RKO (cell line): ENCODE measurements around the gene ACTR3C.
A peak's percentile ranks its signal among the peaks of the same experiment; 100 is the strongest.
"Not testable (repeated sequence)": the region's sequence is repeated elsewhere in the genome, so short reads cannot be mapped to it uniquely, and the experiment has no call there.

Experiments
- DNase-seq: peaks from one replicate; pipeline ENCODE4 v3.0.0-alpha.2; 2016; ENCODE audit warnings: low spot score

ACTR3C gene

DNA sequence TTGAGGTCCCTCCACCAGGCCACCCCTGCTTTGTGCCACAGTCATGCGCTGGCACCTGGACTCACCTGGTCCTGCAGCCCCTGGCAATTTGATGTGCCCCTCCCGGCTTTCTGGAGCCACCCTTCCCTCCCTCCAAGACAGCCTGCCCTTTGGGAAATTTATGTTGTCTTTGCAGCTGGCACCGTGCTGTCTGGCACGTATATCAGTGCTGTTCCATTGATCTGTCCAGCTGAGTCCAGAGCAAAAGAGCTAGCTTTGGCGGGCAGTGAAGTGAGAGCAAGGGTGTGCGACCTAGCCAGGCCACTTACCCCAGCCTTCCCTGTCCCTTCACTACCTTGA, 12.4 kb upstream of the ACTR3C start:
- DNase-seq, result no peak

- DNase-seq, result no peak
These were observed 11.9 kb upstream of the ACTR3C start for GRCh38 chr7:150335108-150335773.

- DNase-seq, result no peak
These were observed 10.8 kb upstream of the ACTR3C start for GRCh38 chr7:150334108-150334507.

DNA sequence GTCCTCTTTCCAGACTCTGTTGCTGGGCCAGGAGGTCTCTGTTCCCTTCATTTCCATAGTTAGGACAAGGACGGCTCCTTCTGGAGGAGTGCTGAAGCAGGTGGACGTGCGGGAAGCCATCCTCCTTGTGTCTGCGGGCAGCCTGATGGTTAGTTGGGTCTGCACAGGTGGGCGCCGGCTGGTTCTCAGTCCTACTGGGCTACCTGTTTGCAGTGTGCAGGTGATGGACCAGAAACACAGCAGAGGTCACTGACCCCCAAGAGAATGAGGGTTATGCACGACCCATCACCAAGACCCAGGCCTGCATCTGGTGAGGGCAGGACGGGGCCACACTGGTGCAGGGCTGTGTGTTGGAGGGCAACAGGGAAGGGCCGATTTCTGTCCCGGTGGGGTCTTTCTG, 10.3 kb upstream of the ACTR3C start:
- DNase-seq, result no peak

- DNase-seq, result no peak
These were observed 9.7 kb upstream of the ACTR3C start for GRCh38 chr7:150332852-150333635.

- DNase-seq, result no peak
These were observed 7.0 kb upstream of the ACTR3C start for GRCh38 chr7:150330211-150330885.

GRCh38 chr7:150329331-150330120, 6.2 kb upstream of the ACTR3C start:
- DNase-seq, result no peak

GRCh38 chr7:150327308-150327707, 4.0 kb upstream of the ACTR3C start:
- no peak for DNase-seq

GRCh38 chr7:150326657-150327268, 3.4 kb upstream of the ACTR3C start:
- DNase-seq, result no peak

DNA sequence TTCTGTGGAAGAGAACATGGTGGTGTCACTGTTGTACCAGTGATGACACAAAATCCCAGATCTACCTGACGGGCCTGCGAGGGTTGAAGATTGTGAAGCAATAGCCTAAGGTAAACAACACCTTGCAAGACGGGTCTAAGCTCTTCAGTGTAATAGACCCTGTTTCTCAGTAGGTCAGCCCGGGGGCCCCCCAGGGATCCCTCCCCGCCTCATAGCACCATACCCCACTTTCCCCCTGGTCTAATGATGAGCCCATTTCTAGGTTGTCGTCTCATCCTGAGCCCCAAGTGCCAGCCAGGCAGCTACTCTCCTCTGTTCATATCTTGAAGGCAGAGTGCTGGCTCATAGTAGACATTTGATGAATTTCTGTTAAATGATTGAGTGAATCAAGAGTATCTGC, 2.6 kb upstream of the ACTR3C start:
- DNase-seq, result no peak

GRCh38 chr7:150325110-150325611, 1.8 kb upstream of the ACTR3C start:
- DNase-seq, result no peak

GRCh38 chr7:150324373-150324961, 1.1 kb upstream of the ACTR3C start:
- DNase-seq, result peak; percentile 85

GRCh38 chr7:150323682-150324372, 482 bp upstream of the ACTR3C start:
- DNase-seq, result peak; percentile 62

GRCh38 chr7:150322114-150322832, 1.1 kb downstream of the ACTR3C start:
- DNase-seq, result peak; percentile 75

DNA sequence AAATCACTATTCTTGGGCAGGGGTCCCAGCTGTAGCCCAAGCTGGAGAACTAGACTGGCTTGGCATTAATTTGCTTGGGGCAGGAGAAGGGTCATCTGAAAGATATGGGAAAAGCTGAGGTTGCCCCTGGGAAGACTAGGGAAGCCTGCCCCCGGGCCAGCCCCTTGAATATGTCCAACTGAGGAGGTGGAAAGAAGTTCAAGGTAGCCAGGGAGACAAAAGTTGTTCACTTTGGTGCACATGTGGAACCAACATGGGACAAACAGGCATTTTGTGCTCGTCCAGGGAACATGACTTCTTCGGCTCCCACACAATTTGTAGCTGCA, 1.6 kb downstream of the ACTR3C start:
- DNase-seq, result no peak

GRCh38 chr7:150317748-150318444, 5.4 kb downstream of the ACTR3C start:
- DNase-seq, result no peak

DNA sequence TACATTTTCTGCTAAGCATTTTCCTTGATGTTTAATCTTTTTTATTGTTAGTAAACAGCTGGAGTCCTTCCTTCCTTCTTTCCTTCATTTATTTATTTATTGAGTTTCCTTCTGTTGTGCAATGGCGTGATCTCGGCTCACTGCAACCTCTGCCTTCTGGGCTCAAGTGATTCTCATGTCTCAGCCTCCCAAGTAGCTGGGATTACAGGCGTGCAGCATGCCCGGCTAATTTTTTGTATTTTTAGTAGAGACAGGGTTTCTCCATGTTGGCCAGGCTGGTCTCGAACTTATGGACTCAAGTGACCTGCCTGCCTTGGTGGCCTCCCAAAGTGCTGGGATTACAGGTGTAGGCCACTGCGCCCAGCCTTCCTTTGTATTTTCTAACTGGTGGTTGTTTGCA, 6.4 kb downstream of the ACTR3C start:
- DNase-seq, result not testable (repeated sequence)

- no peak for DNase-seq
These were observed 8.6 kb downstream of the ACTR3C start for GRCh38 chr7:150314639-150315239.

GRCh38 chr7:150313870-150314269, 9.5 kb downstream of the ACTR3C start:
- no peak for DNase-seq
